Mesenchymal stem cell (in vitro differentiated cells and primary cell): ENCODE data around the gene ZNF358.

Experiments
- DNase-seq: peaks from one replicate; pipeline ENCODE4 v3.0.0-alpha.2; 2013
- H2AFZ ChIP-seq: one replicate; pipeline ENCODE4 v1.6.1; 2013; ENCODE audit warnings: low read depth, mild to moderate bottlenecking, control low read depth, inconsistent platforms, low read length, moderate library complexity
- H2AK5ac ChIP-seq: 2 replicates; pipeline ENCODE4 v1.6.1; 2013; ENCODE audit warnings: low read length, moderate library complexity, mild to moderate bottlenecking, inconsistent platforms; ENCODE audit not compliant: severe bottlenecking
- H2BK120ac ChIP-seq: one replicate; pipeline ENCODE4 v1.6.1; 2013; ENCODE audit warnings: low read depth, mild to moderate bottlenecking, inconsistent platforms, low read length, moderate library complexity
- H2BK12ac ChIP-seq, 2 experiments: one replicate each; pipeline ENCODE4 v1.6.1; 2013; ENCODE audit warnings: inconsistent platforms in 2 of 2, low read length in 2 of 2, mild to moderate bottlenecking in 2 of 2, moderate library complexity in 2 of 2, control low read depth in 1 of 2
- H2BK15ac ChIP-seq: one replicate; pipeline ENCODE4 v1.6.1; 2013; ENCODE audit warnings: mild to moderate bottlenecking, low read depth, inconsistent platforms; ENCODE audit not compliant: poor library complexity, severe bottlenecking
- H2BK5ac ChIP-seq: 2 replicates; pipeline ENCODE4 v1.6.1; 2013; ENCODE audit warnings: low read depth, mild to moderate bottlenecking, low read length, control low read depth, inconsistent platforms; ENCODE audit not compliant: poor library complexity, severe bottlenecking
- H3K14ac ChIP-seq, 2 experiments: one replicate each; pipeline ENCODE4 v1.6.1; 2013; ENCODE audit warnings: inconsistent platforms in 2 of 2, low read length in 2 of 2, control low read depth in 1 of 2, mild to moderate bottlenecking in 1 of 2, moderate library complexity in 1 of 2
- H3K18ac ChIP-seq, 2 experiments: one replicate each; pipeline ENCODE4 v1.6.1; 2013; ENCODE audit warnings: inconsistent platforms in 2 of 2, low read length in 2 of 2, control low read depth in 1 of 2, low read depth in 1 of 2, mild to moderate bottlenecking in 1 of 2
- H3K23ac ChIP-seq, 2 experiments: one replicate each; pipeline ENCODE4 v1.6.1; 2013; ENCODE audit warnings: inconsistent platforms in 2 of 2, low read length in 2 of 2, mild to moderate bottlenecking in 2 of 2, moderate library complexity in 2 of 2, control low read depth in 1 of 2
- H3K27ac ChIP-seq: 2 replicates; pipeline ENCODE4 v1.5.1; 2013; ENCODE audit warnings: mild to moderate bottlenecking, moderate library complexity, low read length, control low read depth, inconsistent platforms; ENCODE audit not compliant: poor library complexity, severe bottlenecking
- H3K27me3 ChIP-seq, 2 experiments: 2 replicates each; pipeline versions ENCODE4 v1.6.1 to v1.7.0; 2013; ENCODE audit warnings: low read length in 2 of 2, mild to moderate bottlenecking in 2 of 2, moderate library complexity in 2 of 2, control low read depth in 1 of 2, inconsistent platforms in 1 of 2; ENCODE audit not compliant: control insufficient read depth in 1 of 2, insufficient read depth in 1 of 2
- H3K36me3 ChIP-seq, 2 experiments: 2 replicates each; pipeline versions ENCODE4 v1.6.1 to v1.7.0; 2013; ENCODE audit warnings: low read length in 2 of 2, control low read depth in 1 of 2, inconsistent platforms in 1 of 2, low read depth in 1 of 2, mild to moderate bottlenecking in 1 of 2; ENCODE audit not compliant: insufficient read depth in 2 of 2, control insufficient read depth in 1 of 2
- H3K4ac ChIP-seq, 2 experiments: one replicate each; pipeline ENCODE4 v1.6.1; 2013; ENCODE audit warnings: inconsistent platforms in 2 of 2, low read length in 2 of 2, mild to moderate bottlenecking in 2 of 2, moderate library complexity in 2 of 2, control low read depth in 1 of 2, low read depth in 1 of 2
- H3K4me1 ChIP-seq: 2 replicates; pipeline ENCODE4 v1.6.1; 2013; ENCODE audit warnings: low read depth, low read length, control low read depth; ENCODE audit not compliant: control insufficient read depth, insufficient read depth
- H3K4me2 ChIP-seq: 2 replicates; pipeline ENCODE4 v1.6.1; 2013; ENCODE audit warnings: low read length, mild to moderate bottlenecking, inconsistent platforms; ENCODE audit not compliant: poor library complexity, severe bottlenecking
- H3K4me3 ChIP-seq, 2 experiments: 2 replicates each; pipeline versions ENCODE4 v1.5.1 to v1.7.0; 2013; ENCODE audit warnings: low read length in 2 of 2, mild to moderate bottlenecking in 2 of 2, control low read depth in 1 of 2, low read depth in 1 of 2; ENCODE audit not compliant: insufficient read depth in 1 of 2
- H3K79me1 ChIP-seq: replicated peaks from 2 replicates; pipeline ENCODE4 v1.6.1; 2013; ENCODE audit warnings: mild to moderate bottlenecking, control low read depth, low read length, inconsistent platforms; ENCODE audit not compliant: poor library complexity, severe bottlenecking
- H3K9ac ChIP-seq: 2 replicates; pipeline ENCODE4 v1.7.0; 2013; ENCODE audit warnings: mild to moderate bottlenecking, low read length, moderate library complexity
- H3K9me3 ChIP-seq: 2 replicates; pipeline ENCODE4 v1.7.0; 2013; ENCODE audit warnings: mild to moderate bottlenecking, low read length; ENCODE audit not compliant: control insufficient read depth
- H4K8ac ChIP-seq: one replicate; pipeline ENCODE4 v1.6.1; 2013; ENCODE audit warnings: inconsistent platforms, mild to moderate bottlenecking, low read length, moderate library complexity
- H4K91ac ChIP-seq: one replicate; pipeline ENCODE4 v1.6.1; 2013; ENCODE audit warnings: mild to moderate bottlenecking, low read length, inconsistent platforms
- WGBS: methylation state at CpG from one replicate; pipeline ENCODE4 v1.1.7; 2013; ENCODE audit warnings: mixed read lengths; 5-methylcytosine and 5-hydroxymethylcytosine counted together

ZNF358 gene

GRCh38 chr19:7533925-7534480, 18.1 kb downstream of the ZNF358 start:
- peak overlapping the region; percentile 67 to 86 for H3K18ac ChIP-seq
- peak overlapping the region; percentile 91 for H3K4me2 ChIP-seq
- no peak overlapping the region for H4K8ac ChIP-seq
- WGBS, result under 1% methylated on average over 39 of the region's 41 CpGs
- no peak overlapping the region for H2AK5ac ChIP-seq
- no peak overlapping the region for H2BK5ac ChIP-seq
- H3K27me3 ChIP-seq, result no peaks in the 10 kb centered on the region
- peak; percentile 89 for DNase-seq
- H3K27ac ChIP-seq, result peak overlapping the region; percentile 94
- no peak overlapping the region for H3K14ac ChIP-seq
- peak overlapping the region; percentile 35 to 80 for H3K4ac ChIP-seq
- peak overlapping the region; percentile 43 for H4K91ac ChIP-seq
- no peak overlapping the region for H2AFZ ChIP-seq
- H3K79me1 ChIP-seq, result peaks cover 30% of the 10 kb centered on the region
- H3K36me3 ChIP-seq, result peaks cover 50 to 57% of the 10 kb centered on the region in 2 experiments
- peak overlapping the region; percentile 60 for H2BK15ac ChIP-seq
- peaks cover 20% of the 10 kb centered on the region for H3K4me1 ChIP-seq
- H3K4me3 ChIP-seq, result peak overlapping the region; percentile 92 to 95
- H3K9me3 ChIP-seq, result no peaks in the 10 kb centered on the region
- H3K23ac ChIP-seq, result no peak overlapping the region
- peak overlapping the region; percentile 95 for H3K9ac ChIP-seq
- peak overlapping the region; percentile 54 for H2BK120ac ChIP-seq
- peak overlapping the region; percentile 21 to 28 for H2BK12ac ChIP-seq

GRCh38 chr19:7534531-7535046, 18.7 kb downstream of the ZNF358 start:
- H3K36me3 ChIP-seq, result peaks cover 48 to 51% of the 10 kb centered on the region in 2 experiments
- H3K4me2 ChIP-seq, result peak overlapping the region; percentile 91
- peak overlapping the region; percentile 11 for H2BK120ac ChIP-seq
- peak overlapping the region; percentile 85 to 94 for H3K4ac ChIP-seq
- H3K14ac ChIP-seq, result peak overlapping the region in 1 of 2 experiments; percentile 76
- H3K23ac ChIP-seq, result peak overlapping the region in 1 of 2 experiments; percentile 95
- H3K18ac ChIP-seq, result peak overlapping the region; percentile 93 to 96
- peak; percentile 98 for DNase-seq
- no peaks in the 10 kb centered on the region for H3K27me3 ChIP-seq
- peak overlapping the region; percentile 87 for H4K91ac ChIP-seq
- peaks cover 20% of the 10 kb centered on the region for H3K4me1 ChIP-seq
- H3K27ac ChIP-seq, result peak overlapping the region; percentile 94
- under 1% methylated on average over 27 of the region's 27 CpGs for WGBS
- H4K8ac ChIP-seq, result peak overlapping the region; percentile 92
- H3K4me3 ChIP-seq, result peak overlapping the region; percentile 92 to 95
- H2BK12ac ChIP-seq, result peak overlapping the region in 1 of 2 experiments; percentile 81
- H2BK5ac ChIP-seq, result peak overlapping the region; percentile 8
- peak overlapping the region; percentile 30 for H2AFZ ChIP-seq
- H3K79me1 ChIP-seq, result peaks cover 30% of the 10 kb centered on the region
- peak overlapping the region; percentile 95 for H3K9ac ChIP-seq
- H2AK5ac ChIP-seq, result no peak overlapping the region
- peak overlapping the region; percentile 94 for H2BK15ac ChIP-seq
- no peaks in the 10 kb centered on the region for H3K9me3 ChIP-seq

DNA sequence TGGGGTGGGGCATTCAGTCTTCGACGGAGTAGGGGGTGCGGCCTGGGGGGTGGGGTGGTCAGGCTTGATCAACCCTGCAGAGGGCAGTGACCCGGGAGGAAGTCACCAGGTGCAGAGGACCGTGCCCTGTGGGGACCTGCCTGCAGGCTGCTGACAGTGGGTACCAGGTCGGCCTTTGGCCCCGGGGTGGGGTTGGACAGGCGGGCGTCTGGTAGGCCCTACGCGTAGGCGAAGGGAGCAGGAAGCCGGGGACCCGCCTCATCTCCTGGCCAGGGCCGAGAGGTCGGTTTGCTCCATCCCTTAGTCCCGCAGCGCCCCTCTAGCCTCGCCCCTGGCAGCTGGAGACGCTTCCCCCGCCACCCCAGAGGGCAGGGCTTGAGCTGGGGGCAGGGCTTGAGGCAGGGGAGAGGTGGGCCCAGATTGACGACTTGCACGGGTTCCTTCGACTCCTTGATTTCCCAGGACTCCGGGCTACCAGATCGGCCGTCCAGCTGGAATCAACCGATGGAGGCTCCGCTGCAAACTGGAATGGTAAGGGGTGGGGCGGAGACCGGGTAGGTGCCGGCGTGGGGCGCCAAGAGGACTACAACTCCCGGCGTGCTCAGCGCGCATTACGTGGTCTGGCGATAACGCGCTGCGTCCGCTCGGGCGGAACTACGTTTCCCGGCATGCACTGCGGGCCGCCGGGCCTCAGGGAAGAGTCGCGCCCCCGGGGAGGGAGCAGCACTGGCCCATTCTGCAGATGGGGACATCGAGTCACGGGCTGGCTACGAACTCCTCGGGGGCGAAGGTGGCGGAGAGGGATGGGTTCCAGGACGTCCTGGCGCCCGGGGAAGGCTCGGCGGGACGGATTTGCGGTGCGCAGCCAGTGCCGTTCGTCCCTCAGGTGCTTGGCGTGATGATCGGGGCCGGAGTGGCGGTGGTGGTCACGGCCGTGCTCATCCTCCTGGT, 19.4 kb downstream of the ZNF358 start, which contains the start of gene PNPLA6:
Gene PNPLA6, plus strand, starts transcription at position 671 of the 951 bp plus-strand sequence. Its CDS starts 72 bp downstream, at position 743.
- H3K4ac ChIP-seq, result peak within 1 kb of the TSS; percentile 85 to 94
- H3K4me2 ChIP-seq, result peak within 1 kb of the TSS; percentile 91
- no peaks in the 10 kb centered on the region for H3K9me3 ChIP-seq
- H3K9ac ChIP-seq, result peak within 1 kb of the TSS; percentile 95
- H3K27ac ChIP-seq, result peak within 1 kb of the TSS; percentile 94
- peaks cover 33% of the 10 kb centered on the region for H3K79me1 ChIP-seq
- H2BK120ac ChIP-seq, result peak within 1 kb of the TSS; percentile 11
- H3K27me3 ChIP-seq, result no peaks in the 10 kb centered on the region
- whole genome bisulfite sequencing, result under 1% methylated on average over 67 of the region's 76 CpGs
- peak; percentile 95 for DNase-seq
- peaks cover 48 to 50% of the 10 kb centered on the region in 2 experiments for H3K36me3 ChIP-seq
- peak within 1 kb of the TSS; percentile 93 to 97 for H3K18ac ChIP-seq
- peak within 1 kb of the TSS in 1 of 2 experiments; percentile 95 for H3K23ac ChIP-seq
- H3K4me3 ChIP-seq, result peak within 1 kb of the TSS; percentile 92 to 95
- peak within 1 kb of the TSS; percentile 93 for H4K91ac ChIP-seq
- H2AK5ac ChIP-seq, result no peak within 1 kb of the TSS
- H2BK12ac ChIP-seq, result peak within 1 kb of the TSS; percentile 78 to 81
- H2BK5ac ChIP-seq, result peak within 1 kb of the TSS; percentile 8
- peaks cover 20% of the 10 kb centered on the region for H3K4me1 ChIP-seq
- peak within 1 kb of the TSS; percentile 46 for H2AFZ ChIP-seq
- peak within 1 kb of the TSS in 1 of 2 experiments; percentile 86 for H3K14ac ChIP-seq
- H2BK15ac ChIP-seq, result peak within 1 kb of the TSS; percentile 94
- peak within 1 kb of the TSS; percentile 96 for H4K8ac ChIP-seq
